Measurements from ENCODE around the gene XPO4.

Gene XPO4

GRCh38 chr13:20851844-20852402, 50.6 kb downstream of the XPO4 start:
- Histone ChIP-seq H3K27ac (ENCODE audit: low read depth, low read length) (no peak overlapping the region), H3K27me3 (ENCODE audit: insufficient read depth, low read length) (no peaks in the 10 kb centered on the region), H3K9ac (ENCODE audit: low read depth, low read length) (no peak overlapping the region), H3K4me3 (ENCODE audit: low read length) (no peak overlapping the region), H3K9me3 (ENCODE audit: insufficient read depth, low read depth, low read length) (no peaks in the 10 kb centered on the region), H3K36me3 (ENCODE audit: insufficient read depth, low read length) (peaks cover 29% of the 10 kb centered on the region; the same call in 1 of the 2 replicates), H3K4me1 (ENCODE audit: insufficient read depth, low read length) (peaks cover 3% of the 10 kb centered on the region; the same call in 1 of the 2 replicates)
- 100% methylated on average over 4 of the region's 4 CpGs for WGBS

- no peak overlapping the region for H3K4me3 ChIP-seq (ENCODE audit: low read length)
- no CpG with 5 or more reads among the region's 1 CpG for WGBS
- no peak overlapping the region for H3K9ac ChIP-seq (ENCODE audit: low read depth, low read length)
- H3K9me3 ChIP-seq (ENCODE audit: insufficient read depth, low read depth, low read length): no peaks in the 10 kb centered on the region
- peaks cover 3% of the 10 kb centered on the region; the same call in 1 of the 2 replicates for H3K4me1 ChIP-seq (ENCODE audit: insufficient read depth, low read length)
- no peaks in the 10 kb centered on the region for H3K27me3 ChIP-seq (ENCODE audit: insufficient read depth, low read length)
- H3K27ac ChIP-seq (ENCODE audit: low read depth, low read length): peak overlapping the region; percentile 26; the same call in 1 of the 2 replicates
- peaks cover 12% of the 10 kb centered on the region; the same call in 1 of the 2 replicates for H3K36me3 ChIP-seq (ENCODE audit: insufficient read depth, low read length)
Measured at GRCh38 chr13:20848944-20849343, 53.6 kb downstream of the XPO4 start.

- Histone ChIP-seq H3K27ac (ENCODE audit: low read depth, low read length) (no peak overlapping the region), H3K9ac (ENCODE audit: low read depth, low read length) (no peak overlapping the region), H3K27me3 (ENCODE audit: insufficient read depth, low read length) (no peaks in the 10 kb centered on the region), H3K9me3 (ENCODE audit: insufficient read depth, low read depth, low read length) (no peaks in the 10 kb centered on the region), H3K4me1 (ENCODE audit: insufficient read depth, low read length) (peaks cover 3% of the 10 kb centered on the region; the same call in 1 of the 2 replicates), H3K4me3 (ENCODE audit: low read length) (no peak overlapping the region), H3K36me3 (ENCODE audit: insufficient read depth, low read length) (peaks cover 17% of the 10 kb centered on the region)
Measured at GRCh38 chr13:20848203-20848602, 54.3 kb downstream of the XPO4 start.

GRCh38 chr13:20847296-20847695, 55.2 kb downstream of the XPO4 start:
- Histone ChIP-seq H3K9me3 (ENCODE audit: insufficient read depth, low read depth, low read length) (no peaks in the 10 kb centered on the region), H3K36me3 (ENCODE audit: insufficient read depth, low read length) (peaks cover 26% of the 10 kb centered on the region)

GRCh38 chr13:20843166-20843565, 59.4 kb downstream of the XPO4 start:
- no peak overlapping the region for H3K4me3 ChIP-seq (ENCODE audit: low read length)
- no peak overlapping the region for H3K27ac ChIP-seq (ENCODE audit: low read depth, low read length)
- H3K36me3 ChIP-seq (ENCODE audit: insufficient read depth, low read length): peaks cover 50% of the 10 kb centered on the region
- no peak overlapping the region for H3K9ac ChIP-seq (ENCODE audit: low read depth, low read length)
- H3K27me3 ChIP-seq (ENCODE audit: insufficient read depth, low read length): no peaks in the 10 kb centered on the region
- WGBS: 95% methylated on average over 6 of the region's 6 CpGs
- no peaks in the 10 kb centered on the region for H3K9me3 ChIP-seq (ENCODE audit: insufficient read depth, low read depth, low read length)
- H3K4me1 ChIP-seq (ENCODE audit: insufficient read depth, low read length): no peaks in the 10 kb centered on the region

More at GRCh38 chr13:20847296-20847695, 55.2 kb downstream of the XPO4 start:
- peaks cover 3% of the 10 kb centered on the region; the same call in 1 of the 2 replicates for H3K4me1 ChIP-seq (ENCODE audit: insufficient read depth, low read length)
- H3K27ac ChIP-seq (ENCODE audit: low read depth, low read length): no peak overlapping the region
- WGBS: 63% methylated on average over 1 of the region's 1 CpG
- no peak overlapping the region for H3K4me3 ChIP-seq (ENCODE audit: low read length)
- no peak overlapping the region for H3K9ac ChIP-seq (ENCODE audit: low read depth, low read length)
- no peaks in the 10 kb centered on the region for H3K27me3 ChIP-seq (ENCODE audit: insufficient read depth, low read length)

GRCh38 chr13:20840568-20840967, 62.0 kb downstream of the XPO4 start:
- peaks cover 73% of the 10 kb centered on the region for H3K36me3 ChIP-seq (ENCODE audit: insufficient read depth, low read length)

GRCh38 chr13:20833900-20834679, 68.5 kb downstream of the XPO4 start:
- 96% methylated on average over 6 of the region's 7 CpGs for WGBS
- no peak overlapping the region for H3K4me3 ChIP-seq (ENCODE audit: low read length)
- H3K36me3 ChIP-seq (ENCODE audit: insufficient read depth, low read length): peaks cover 63% of the 10 kb centered on the region
- H3K27me3 ChIP-seq (ENCODE audit: insufficient read depth, low read length): no peaks in the 10 kb centered on the region
- no peak overlapping the region for H3K9ac ChIP-seq (ENCODE audit: low read depth, low read length)
- H3K4me1 ChIP-seq (ENCODE audit: insufficient read depth, low read length): no peaks in the 10 kb centered on the region
- H3K9me3 ChIP-seq (ENCODE audit: insufficient read depth, low read depth, low read length): no peaks in the 10 kb centered on the region
- H3K27ac ChIP-seq (ENCODE audit: low read depth, low read length): no peak overlapping the region

More at GRCh38 chr13:20840568-20840967, 62.0 kb downstream of the XPO4 start:
- H3K9ac ChIP-seq (ENCODE audit: low read depth, low read length): no peak overlapping the region
- H3K27me3 ChIP-seq (ENCODE audit: insufficient read depth, low read length): no peaks in the 10 kb centered on the region
- H3K9me3 ChIP-seq (ENCODE audit: insufficient read depth, low read depth, low read length): no peaks in the 10 kb centered on the region
- no peak overlapping the region for H3K4me3 ChIP-seq (ENCODE audit: low read length)
- H3K27ac ChIP-seq (ENCODE audit: low read depth, low read length): no peak overlapping the region
- H3K4me1 ChIP-seq (ENCODE audit: insufficient read depth, low read length): no peaks in the 10 kb centered on the region

- no peak overlapping the region for H3K4me3 ChIP-seq (ENCODE audit: low read length)
- H3K27ac ChIP-seq (ENCODE audit: low read depth, low read length): no peak overlapping the region
- H3K27me3 ChIP-seq (ENCODE audit: insufficient read depth, low read length): no peaks in the 10 kb centered on the region
- peaks cover 53% of the 10 kb centered on the region for H3K36me3 ChIP-seq (ENCODE audit: insufficient read depth, low read length)
- H3K9ac ChIP-seq (ENCODE audit: low read depth, low read length): no peak overlapping the region
- WGBS: 100% methylated on average over 1 of the region's 3 CpGs
- H3K9me3 ChIP-seq (ENCODE audit: insufficient read depth, low read depth, low read length): no peaks in the 10 kb centered on the region
- no peaks in the 10 kb centered on the region for H3K4me1 ChIP-seq (ENCODE audit: insufficient read depth, low read length)
Measured at GRCh38 chr13:20832861-20833260, 69.7 kb downstream of the XPO4 start.

- H3K27ac ChIP-seq (ENCODE audit: low read depth, low read length): no peak overlapping the region
- H3K9me3 ChIP-seq (ENCODE audit: insufficient read depth, low read depth, low read length): no peaks in the 10 kb centered on the region
- H3K27me3 ChIP-seq (ENCODE audit: insufficient read depth, low read length): no peaks in the 10 kb centered on the region
- H3K4me1 ChIP-seq (ENCODE audit: insufficient read depth, low read length): no peaks in the 10 kb centered on the region
- H3K4me3 ChIP-seq (ENCODE audit: low read length): no peak overlapping the region
- peaks cover 44% of the 10 kb centered on the region for H3K36me3 ChIP-seq (ENCODE audit: insufficient read depth, low read length)
- whole genome bisulfite sequencing: 97% methylated on average over 2 of the region's 3 CpGs
- H3K9ac ChIP-seq (ENCODE audit: low read depth, low read length): no peak overlapping the region
Measured at GRCh38 chr13:20831933-20832332, 70.6 kb downstream of the XPO4 start.

GRCh38 chr13:20831254-20831653, 71.3 kb downstream of the XPO4 start:
- H3K9me3 ChIP-seq (ENCODE audit: insufficient read depth, low read depth, low read length): no peaks in the 10 kb centered on the region
- 90% methylated on average over 1 of the region's 2 CpGs for WGBS
- peaks cover 37% of the 10 kb centered on the region for H3K36me3 ChIP-seq (ENCODE audit: insufficient read depth, low read length)
- H3K9ac ChIP-seq (ENCODE audit: low read depth, low read length): no peak overlapping the region
- no peak overlapping the region for H3K4me3 ChIP-seq (ENCODE audit: low read length)
- no peak overlapping the region for H3K27ac ChIP-seq (ENCODE audit: low read depth, low read length)
- H3K27me3 ChIP-seq (ENCODE audit: insufficient read depth, low read length): no peaks in the 10 kb centered on the region
- H3K4me1 ChIP-seq (ENCODE audit: insufficient read depth, low read length): peaks cover 5% of the 10 kb centered on the region; the same call in 1 of the 2 replicates

GRCh38 chr13:20828539-20829364, 73.8 kb downstream of the XPO4 start:
- H3K27ac ChIP-seq (ENCODE audit: low read depth, low read length): no peak overlapping the region
- WGBS: 70% methylated on average over 5 of the region's 5 CpGs
- H3K4me3 ChIP-seq (ENCODE audit: low read length): no peak overlapping the region

More at GRCh38 chr13:20828539-20829364, 73.8 kb downstream of the XPO4 start:
- H3K9ac ChIP-seq (ENCODE audit: low read depth, low read length): no peak overlapping the region
- peaks cover 19% of the 10 kb centered on the region for H3K36me3 ChIP-seq (ENCODE audit: insufficient read depth, low read length)
- peaks cover 15% of the 10 kb centered on the region for H3K4me1 ChIP-seq (ENCODE audit: insufficient read depth, low read length)
- H3K9me3 ChIP-seq (ENCODE audit: insufficient read depth, low read depth, low read length): no peaks in the 10 kb centered on the region
- no peaks in the 10 kb centered on the region for H3K27me3 ChIP-seq (ENCODE audit: insufficient read depth, low read length)

Data from HUES64 (cell line).